ENCODE measurements around the gene CFAP410. TPM values are rescaled to one million over a fixed set of nuclear protein-coding genes. Genes with fewer than 3 reads are reported as not detected.

CFAP410 gene
- total and polyA plus RNA-seq, 2 of the 13 experiments (the other 11 are each of a cell fraction or from before 2014, with no cell fraction given), result 8.0 to 20.1 TPM

GRCh38 chr21:44303490-44303981 lies 35.7 kb downstream of the CFAP410 start (continued):
- TF ChIP-seq ZBTB33 (CRISPR knock-in tag; IDR thresholded peaks at IDR 0.05), result no peak
- no peak for TF ChIP-seq ZNF546 (CRISPR knock-in tag; conservative IDR thresholded peaks at IDR 0.05)
- TF ChIP-seq THRA (CRISPR knock-in tag; IDR thresholded peaks at IDR 0.05; ENCODE audit: borderline replicate concordance), result no peak
- TF ChIP-seq CHD2 (IDR thresholded peaks at IDR 0.05; ENCODE audit: low read depth, low read length), result no peak
- TF ChIP-seq, protein P1, sequence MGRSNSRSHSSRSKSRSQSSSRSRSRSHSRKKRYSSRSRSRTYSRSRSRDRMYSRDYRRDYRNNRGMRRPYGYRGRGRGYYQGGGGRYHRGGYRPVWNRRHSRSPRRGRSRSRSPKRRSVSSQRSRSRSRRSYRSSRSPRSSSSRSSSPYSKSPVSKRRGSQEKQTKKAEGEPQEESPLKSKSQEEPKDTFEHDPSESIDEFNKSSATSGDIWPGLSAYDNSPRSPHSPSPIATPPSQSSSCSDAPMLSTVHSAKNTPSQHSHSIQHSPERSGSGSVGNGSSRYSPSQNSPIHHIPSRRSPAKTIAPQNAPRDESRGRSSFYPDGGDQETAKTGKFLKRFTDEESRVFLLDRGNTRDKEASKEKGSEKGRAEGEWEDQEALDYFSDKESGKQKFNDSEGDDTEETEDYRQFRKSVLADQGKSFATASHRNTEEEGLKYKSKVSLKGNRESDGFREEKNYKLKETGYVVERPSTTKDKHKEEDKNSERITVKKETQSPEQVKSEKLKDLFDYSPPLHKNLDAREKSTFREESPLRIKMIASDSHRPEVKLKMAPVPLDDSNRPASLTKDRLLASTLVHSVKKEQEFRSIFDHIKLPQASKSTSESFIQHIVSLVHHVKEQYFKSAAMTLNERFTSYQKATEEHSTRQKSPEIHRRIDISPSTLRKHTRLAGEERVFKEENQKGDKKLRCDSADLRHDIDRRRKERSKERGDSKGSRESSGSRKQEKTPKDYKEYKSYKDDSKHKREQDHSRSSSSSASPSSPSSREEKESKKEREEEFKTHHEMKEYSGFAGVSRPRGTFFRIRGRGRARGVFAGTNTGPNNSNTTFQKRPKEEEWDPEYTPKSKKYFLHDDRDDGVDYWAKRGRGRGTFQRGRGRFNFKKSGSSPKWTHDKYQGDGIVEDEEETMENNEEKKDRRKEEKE (IDR thresholded peaks at IDR 0.05), result no peak
- TF ChIP-seq, protein P2, sequence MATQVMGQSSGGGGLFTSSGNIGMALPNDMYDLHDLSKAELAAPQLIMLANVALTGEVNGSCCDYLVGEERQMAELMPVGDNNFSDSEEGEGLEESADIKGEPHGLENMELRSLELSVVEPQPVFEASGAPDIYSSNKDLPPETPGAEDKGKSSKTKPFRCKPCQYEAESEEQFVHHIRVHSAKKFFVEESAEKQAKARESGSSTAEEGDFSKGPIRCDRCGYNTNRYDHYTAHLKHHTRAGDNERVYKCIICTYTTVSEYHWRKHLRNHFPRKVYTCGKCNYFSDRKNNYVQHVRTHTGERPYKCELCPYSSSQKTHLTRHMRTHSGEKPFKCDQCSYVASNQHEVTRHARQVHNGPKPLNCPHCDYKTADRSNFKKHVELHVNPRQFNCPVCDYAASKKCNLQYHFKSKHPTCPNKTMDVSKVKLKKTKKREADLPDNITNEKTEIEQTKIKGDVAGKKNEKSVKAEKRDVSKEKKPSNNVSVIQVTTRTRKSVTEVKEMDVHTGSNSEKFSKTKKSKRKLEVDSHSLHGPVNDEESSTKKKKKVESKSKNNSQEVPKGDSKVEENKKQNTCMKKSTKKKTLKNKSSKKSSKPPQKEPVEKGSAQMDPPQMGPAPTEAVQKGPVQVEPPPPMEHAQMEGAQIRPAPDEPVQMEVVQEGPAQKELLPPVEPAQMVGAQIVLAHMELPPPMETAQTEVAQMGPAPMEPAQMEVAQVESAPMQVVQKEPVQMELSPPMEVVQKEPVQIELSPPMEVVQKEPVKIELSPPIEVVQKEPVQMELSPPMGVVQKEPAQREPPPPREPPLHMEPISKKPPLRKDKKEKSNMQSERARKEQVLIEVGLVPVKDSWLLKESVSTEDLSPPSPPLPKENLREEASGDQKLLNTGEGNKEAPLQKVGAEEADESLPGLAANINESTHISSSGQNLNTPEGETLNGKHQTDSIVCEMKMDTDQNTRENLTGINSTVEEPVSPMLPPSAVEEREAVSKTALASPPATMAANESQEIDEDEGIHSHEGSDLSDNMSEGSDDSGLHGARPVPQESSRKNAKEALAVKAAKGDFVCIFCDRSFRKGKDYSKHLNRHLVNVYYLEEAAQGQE (IDR thresholded peaks at IDR 0.05; ENCODE audit: borderline replicate concordance in 1 of 2, low read depth in 1 of 2, low read length in 2 of 2), result no peak
- no peak for TF ChIP-seq EED (CRISPR knock-in tag; IDR thresholded peaks at IDR 0.05)
- no peak for TF ChIP-seq TERF1 (CRISPR knock-in tag; IDR thresholded peaks at IDR 0.05)
- no peak for TF ChIP-seq HDAC6 (IDR thresholded peaks at IDR 0.05; ENCODE audit: low read depth, low read length)
- TF ChIP-seq IKZF1 (IDR thresholded peaks at IDR 0.05), result no peak
- peak; percentile 45; the same call in 1 of the 2 replicates for TF ChIP-seq POLR2AphosphoS5 (IDR thresholded peaks at IDR 0.05; ENCODE audit: low read depth, low read length)
- no peak for TF ChIP-seq ZFP36L1 (CRISPR knock-in tag; IDR thresholded peaks at IDR 0.05)
- TF ChIP-seq ZNF556 (CRISPR knock-in tag; IDR thresholded peaks at IDR 0.05; ENCODE audit: borderline replicate concordance), result no peak
- TF ChIP-seq, protein P3, sequence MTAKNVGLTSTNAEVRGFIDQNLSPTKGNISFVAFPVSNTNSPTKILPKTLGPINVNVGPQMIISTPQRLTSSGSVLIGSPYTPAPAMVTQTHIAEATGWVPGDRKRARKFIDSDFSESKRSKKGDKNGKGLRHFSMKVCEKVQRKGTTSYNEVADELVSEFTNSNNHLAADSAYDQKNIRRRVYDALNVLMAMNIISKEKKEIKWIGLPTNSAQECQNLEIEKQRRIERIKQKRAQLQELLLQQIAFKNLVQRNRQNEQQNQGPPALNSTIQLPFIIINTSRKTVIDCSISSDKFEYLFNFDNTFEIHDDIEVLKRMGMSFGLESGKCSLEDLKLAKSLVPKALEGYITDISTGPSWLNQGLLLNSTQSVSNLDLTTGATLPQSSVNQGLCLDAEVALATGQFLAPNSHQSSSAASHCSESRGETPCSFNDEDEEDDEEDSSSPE (CRISPR knock-in tag; IDR thresholded peaks at IDR 0.05), result no peak
- TF ChIP-seq CBFB (CRISPR knock-in tag; IDR thresholded peaks at IDR 0.05), result no peak; the same call in 1 of the 2 replicates
- no peak for TF ChIP-seq ZNF432 (CRISPR knock-in tag; IDR thresholded peaks at IDR 0.05; ENCODE audit: borderline replicate concordance)
